Stomach (tissue), 9 donors: ENCODE data around the gene HLA-DOA. TPM values are rescaled to one million over a fixed set of nuclear protein-coding genes. Genes with fewer than 3 reads are reported as not detected.

Experiments
- DNase-seq, 2 donors: peaks; one replicate each; pipeline versions ENCODE4 v3.0.0 to v3.0.0-alpha.2; 2013 to 2019
- H3K27ac ChIP-seq, 5 donors: fragments of 200-600 bp in 4 of 5; sonication (generic) in 4 of 5; one replicate each; pipeline ENCODE4 v1.5.1; 2013 to 2019; ENCODE audit warnings: mild to moderate bottlenecking in 1 of 5, moderate library complexity in 1 of 5
- H3K27me3 ChIP-seq, 3 donors: fragments of 200-600 bp; sonication (generic); one replicate each; pipeline ENCODE4 v1.5.1; 2017 to 2019; ENCODE audit warnings: mixed run types in 1 of 3
- H3K36me3 ChIP-seq, 4 donors: fragments of 200-600 bp; sonication (generic); 1 replicate in 3 of 4; 2 replicates in 1 of 4; pipeline ENCODE4 v1.5.1; 2016 to 2019
- H3K4me1 ChIP-seq, 4 donors: fragments of 200-600 bp; sonication (generic); one replicate each; pipeline ENCODE4 v1.5.1; 2016 to 2019
- H3K4me3 ChIP-seq, 4 donors: fragments of 200-600 bp; sonication (generic) in 3 of 4; one replicate each; pipeline ENCODE4 v1.5.1; 2016 to 2019; ENCODE audit warnings: mild to moderate bottlenecking in 1 of 4
- H3K9me3 ChIP-seq, 4 donors: fragments of 200-600 bp; sonication (generic); one replicate each; pipeline ENCODE4 v1.5.1; 2016 to 2019
- CTCF ChIP-seq, 7 experiments: fragments of 450-650 bp in 4 of 7; fragments of 200-600 bp in 3 of 7; sonication (generic) in 3 of 7; IDR thresholded peaks; one replicate each; pipeline ENCODE4 v1.5.1; 2016 to 2019; ENCODE audit warnings: antibody characterized with exemption in 7 of 7, control low read depth in 2 of 7, mild to moderate bottlenecking in 1 of 7
- EP300 ChIP-seq: sonication (generic); formaldehyde crosslinking; IDR thresholded peaks from one replicate; pipeline ENCODE4 v1.6.1; 2017; ENCODE audit warnings: antibody characterized with exemption
- POLR2A ChIP-seq, 4 donors: fragments of 450-650 bp; IDR thresholded peaks; one replicate each; pipeline ENCODE4 v1.6.1; 2016; ENCODE audit warnings: antibody characterized with exemption in 4 of 4, control low read depth in 2 of 4, mild to moderate bottlenecking in 1 of 4, moderate library complexity in 1 of 4
- POLR2AphosphoS5 ChIP-seq, 3 donors: sonication (generic); formaldehyde crosslinking; IDR thresholded peaks; one replicate each; pipeline ENCODE4 v1.6.1; 2016; ENCODE audit warnings: antibody characterized with exemption in 3 of 3
- WGBS, 5 donors: extraction: QIAGEN DNeasy Blood & Tissue Kit in 3 of 5; methylation state at CpG; one replicate each; pipeline versions ENCODE4 v1.1.5 to v1.1.7; 2013 to 2018; 5-methylcytosine and 5-hydroxymethylcytosine counted together
- intact Hi-C: fragments of 100-400 bp; cut with DNase I; formaldehyde crosslinking; loops from one replicate; pipeline ENCODE4 v1.15.1; 2023; ENCODE audit warnings: low total_unique reads
- polyA plus RNA-seq, 3 donors: library from polyadenylated mRNA; stranded (reverse); fragments of 200-250 nt; gene quantifications; one replicate each; pipeline ENCODE4 v1.2.3, GENCODE V29; 2013
- total RNA-seq, 5 donors: library from RNA; depleted of rRNA; stranded (reverse); fragments of >200 nt; gene quantifications; one replicate each; pipeline versions ENCODE4 v1.1.0 to v1.2.3, GENCODE V29; 2014 to 2016
- donor health status: healthy with polysubstance abuse.
- donor health status: Bipolar disorder and iron deficiency.
- donor health status: healthy.

Gene HLA-DOA
- total and polyA plus RNA-seq, 8 donors, result 0.45 to 3.9 (median 0.92) TPM; not detected in 1

GRCh38 chr6:32974016-32974333 lies 35.4 kb downstream of the HLA-DOA start:
- Histone ChIP-seq H3K9me3 (no peaks in the 10 kb centered on the region), H3K36me3 (peaks cover 59 to 68% (median 65%) of the 10 kb centered on the region in 4 donors), H3K4me3 (peak overlapping the region; percentile 79 to 99 (median 94)), H3K27me3 (no peaks in the 10 kb centered on the region), H3K27ac (peak overlapping the region in 4 of 5 donors; percentile 99 to 100 (median 100)), H3K4me1 (peaks cover 41 to 50% (median 47%) of the 10 kb centered on the region in 4 donors)
- DNase-seq, result peak in 1 of 2 donors; percentile 72
- intact Hi-C loops, result no loop called here
- TF ChIP-seq EP300, result no peak
- no peak for TF ChIP-seq POLR2AphosphoS5 (IDR thresholded peaks at IDR 0.05)
- no peak for TF ChIP-seq POLR2A (IDR thresholded peaks at IDR 0.05)
- TF ChIP-seq CTCF (IDR thresholded peaks at IDR 0.05), result no peak
- WGBS, 5 donors, result 0 to 1% (median 1%) methylated on average over 4 of the region's 4 CpGs

GRCh38 chr6:32973144-32974015 lies 36.0 kb downstream of the HLA-DOA start:
- Histone ChIP-seq H3K27me3 (no peaks in the 10 kb centered on the region), H3K4me3 (peak overlapping the region; percentile 79 to 99 (median 94)), H3K9me3 (no peaks in the 10 kb centered on the region), H3K36me3 (peaks cover 53 to 62% (median 59%) of the 10 kb centered on the region in 4 donors), H3K27ac (peak overlapping the region; percentile 93 to 100 (median 99)), H3K4me1 (peaks cover 41 to 44% (median 43%) of the 10 kb centered on the region in 4 donors)
- DNase-seq, result peak; percentile 39 to 77
- TF ChIP-seq CTCF (IDR thresholded peaks at IDR 0.05), result no peak
- no peak for TF ChIP-seq POLR2AphosphoS5 (IDR thresholded peaks at IDR 0.05)
- TF ChIP-seq POLR2A (IDR thresholded peaks at IDR 0.05), result no peak
- TF ChIP-seq EP300, result no peak
- intact Hi-C loops, result no loop called here
- WGBS, 5 donors, result 0% methylated on average over 20 to 23 of the region's 23 CpGs

- peak overlapping the region; percentile 93 to 100 (median 99) for H3K27ac ChIP-seq
- H3K4me1 ChIP-seq, result peaks cover 34 to 37% (median 35%) of the 10 kb centered on the region in 4 donors
- peak overlapping the region; percentile 79 to 99 (median 94) for H3K4me3 ChIP-seq
- DNase-seq, result peak in 1 of 2 donors; percentile 57
- intact Hi-C loops, result no loop called here
- H3K27me3 ChIP-seq, result no peaks in the 10 kb centered on the region
- no peaks in the 10 kb centered on the region for H3K9me3 ChIP-seq
- peaks cover 45 to 54% (median 50%) of the 10 kb centered on the region in 4 donors for H3K36me3 ChIP-seq
- peak in 2 of 3 donors; percentile 3 to 52 for TF ChIP-seq POLR2AphosphoS5 (IDR thresholded peaks at IDR 0.05)
- TF ChIP-seq CTCF (IDR thresholded peaks at IDR 0.05), result no peak
- 0 to 1% (median 0%) methylated on average over 38 to 70 of the region's 70 CpGs for WGBS, 5 donors
Measured at GRCh38 chr6:32972353-32973143, 36.8 kb downstream of the HLA-DOA start.

- Histone ChIP-seq H3K27me3 (no peaks in the 10 kb centered on the region), H3K9me3 (no peaks in the 10 kb centered on the region), H3K36me3 (peaks cover 37 to 46% (median 43%) of the 10 kb centered on the region in 4 donors), H3K27ac (peak overlapping the region; percentile 93 to 100 (median 99)), H3K4me1 (peaks cover 32 to 37% (median 34%) of the 10 kb centered on the region in 4 donors), H3K4me3 (peak overlapping the region; percentile 79 to 99 (median 94))
- TF ChIP-seq POLR2AphosphoS5 (IDR thresholded peaks at IDR 0.05), result peak; percentile 96 to 100 (median 99)
- peak in 2 of 4 donors; percentile 93 to 97 for TF ChIP-seq POLR2A (IDR thresholded peaks at IDR 0.05)
- TF ChIP-seq EP300, result no peak
- peak in 1 of 7 experiments; percentile 2 for TF ChIP-seq CTCF (IDR thresholded peaks at IDR 0.05)
- intact Hi-C loops, result no loop called here
- peak; percentile 99 to 100 for DNase-seq
- WGBS, 5 donors, result 0 to 1% (median 0%) methylated on average over 31 to 58 of the region's 58 CpGs
Measured at GRCh38 chr6:32971581-32972352, 37.6 kb downstream of the HLA-DOA start.
